Testis (tissue), 3 donors: ENCODE measurements around the gene TMEM269. TPM values are rescaled to one million over a fixed set of nuclear protein-coding genes. Genes with fewer than 3 reads are reported as not detected.

Source experiments
- DNase-seq: peaks from one replicate; pipeline ENCODE4 v3.0.0-alpha.2; 2019
- H3K27ac ChIP-seq, 2 donors: fragments of 200-600 bp; sonication (generic); one replicate each; pipeline ENCODE4 v1.5.1; 2019
- H3K27me3 ChIP-seq: fragments of 200-600 bp; sonication (generic); one replicate; pipeline ENCODE4 v1.5.1; 2019
- H3K36me3 ChIP-seq: fragments of 200-600 bp; sonication (generic); one replicate; pipeline ENCODE4 v1.5.1; 2017; ENCODE audit warnings: low read depth; ENCODE audit errors: missing control alignments
- H3K4me1 ChIP-seq: fragments of 200-600 bp; sonication (generic); one replicate; pipeline ENCODE4 v1.5.1; 2019
- H3K4me3 ChIP-seq, 2 donors: fragments of 200-600 bp; sonication (generic); one replicate each; pipeline ENCODE4 v1.5.1; 2017 to 2019
- H3K9me3 ChIP-seq: fragments of 200-600 bp; sonication (generic); one replicate; pipeline ENCODE4 v1.5.1; 2017
- CTCF ChIP-seq, 3 experiments: fragments of 450-650 bp in 2 of 3; fragments of 200-600 bp in 1 of 3; sonication (generic) in 1 of 3; IDR thresholded peaks; one replicate each; pipeline ENCODE4 v1.5.1; 2016 to 2019; ENCODE audit warnings: antibody characterized with exemption in 3 of 3, mild to moderate bottlenecking in 2 of 3, moderate library complexity in 1 of 3
- POLR2A ChIP-seq: fragments of 450-650 bp; IDR thresholded peaks from one replicate; pipeline ENCODE4 v1.6.1; 2017; ENCODE audit warnings: antibody characterized with exemption, mild to moderate bottlenecking, moderate library complexity
- WGBS, 2 donors: methylation state at CpG; one replicate each; pipeline ENCODE4 v1.1.5; 2018; 5-methylcytosine and 5-hydroxymethylcytosine counted together
- intact Hi-C: fragments of 100-400 bp; cut with DNase I; formaldehyde crosslinking; loops from one replicate; pipeline ENCODE4 v1.15.1; 2023; ENCODE audit warnings: low total_unique reads
- polyA plus RNA-seq: library from polyadenylated mRNA; stranded (reverse); fragments of 350-450 nt; fragmentation: Illumina TruSeq; extraction: RNeasy Lipid Tissue Mini Kit (QIAGEN cat#74804); gene quantifications from one replicate; pipeline ENCODE4 v1.2.3, GENCODE V29; 2014; ENCODE audit warnings: low read depth, low replicate concordance; ENCODE audit not compliant: insufficient read depth
- total RNA-seq, 2 donors: library from RNA; depleted of rRNA; stranded (reverse); fragments of >200 nt; gene quantifications; one replicate each; pipeline ENCODE4 v1.2.3, GENCODE V29; 2016

The TMEM269 gene
- total and polyA plus RNA-seq, 3 donors from 2014 or later: 0.68 to 3.5 (median 1.6) TPM

GRCh38 chr1:42847721-42848460 is 63.1 kb downstream of the TMEM269 start:
- H3K9me3 ChIP-seq: no peaks in the 10 kb centered on the region
- H3K27ac ChIP-seq: no peak overlapping the region
- peaks cover 9% of the 10 kb centered on the region for H3K4me1 ChIP-seq
- 57 to 74% methylated on average over 6 of the region's 6 CpGs for WGBS, 2 donors
- no peaks in the 10 kb centered on the region for H3K36me3 ChIP-seq
- no peaks in the 10 kb centered on the region for H3K27me3 ChIP-seq
- H3K4me3 ChIP-seq: no peak overlapping the region
- TF ChIP-seq POLR2A (no peak), CTCF (IDR thresholded peaks at IDR 0.05) (no peak)
- DNase-seq: no peak
- intact Hi-C loops: no loop called here

- H3K9me3 ChIP-seq: no peaks in the 10 kb centered on the region
- no peak for DNase-seq
- TF ChIP-seq POLR2A (no peak), CTCF (IDR thresholded peaks at IDR 0.05) (no peak)
- 93 to 94% methylated on average over 2 of the region's 2 CpGs for WGBS, 2 donors
- H3K4me3 ChIP-seq: no peak overlapping the region
- H3K36me3 ChIP-seq: no peaks in the 10 kb centered on the region
- intact Hi-C loops: no loop called here
- no peak overlapping the region for H3K27ac ChIP-seq
- no peaks in the 10 kb centered on the region for H3K27me3 ChIP-seq
- H3K4me1 ChIP-seq: peaks cover 9% of the 10 kb centered on the region
These were observed 64.2 kb downstream of the TMEM269 start for GRCh38 chr1:42848823-42849537.

GRCh38 chr1:42849944-42850343 is 65.2 kb downstream of the TMEM269 start:
- Histone ChIP-seq H3K27ac (no peak overlapping the region), H3K4me3 (no peak overlapping the region), H3K4me1 (peaks cover 9% of the 10 kb centered on the region), H3K9me3 (no peaks in the 10 kb centered on the region), H3K27me3 (no peaks in the 10 kb centered on the region), H3K36me3 (no peaks in the 10 kb centered on the region)
- 88 to 97% methylated on average over 5 of the region's 5 CpGs for WGBS, 2 donors
- intact Hi-C loops: no loop called here
- DNase-seq: no peak
- TF ChIP-seq CTCF (IDR thresholded peaks at IDR 0.05): no peak
- no peak for TF ChIP-seq POLR2A

Other genes with a start within 250 kb of the TMEM269 start
- 10 to 100 TPM; 38.7 to 40.0 TPM for gene PPIH, start 126.6 kb upstream of the TMEM269 start, total RNA-seq
- gene PPIH, start 126.6 kb upstream of the TMEM269 start, polyA plus RNA-seq: 39.6 TPM
- gene YBX1, start 102.6 kb upstream of the TMEM269 start, total RNA-seq: 100 to 1,000 TPM; 798 to 982 TPM
- 2,470 TPM for gene YBX1, start 102.6 kb upstream of the TMEM269 start, polyA plus RNA-seq
- gene CLDN19, start 44.8 kb upstream of the TMEM269 start, total RNA-seq: under 1 TPM; 0.19 to 0.24 TPM
- gene CLDN19, start 44.8 kb upstream of the TMEM269 start, polyA plus RNA-seq: 0.12 TPM
- gene P3H1, start 18.0 kb upstream of the TMEM269 start, total RNA-seq: 10 to 100 TPM; 66.1 to 73.8 TPM
- gene P3H1, start 18.0 kb upstream of the TMEM269 start, polyA plus RNA-seq: 60.8 TPM
- 10 to 100 TPM in 1 of 2 donors, 1 to 10 TPM in 1; 9.4 to 10.2 TPM for gene C1orf50, start 17.7 kb upstream of the TMEM269 start, total RNA-seq
- gene C1orf50, start 17.7 kb upstream of the TMEM269 start, polyA plus RNA-seq: 21.8 TPM
- 10 to 100 TPM; 10.6 to 14.0 TPM for gene ERMAP, start 32.1 kb downstream of the TMEM269 start, total RNA-seq
- 11.7 TPM for gene ERMAP, start 32.1 kb downstream of the TMEM269 start, polyA plus RNA-seq
- 10 to 100 TPM; 36.2 to 47.9 TPM for gene SVBP, start 32.4 kb downstream of the TMEM269 start, total RNA-seq
- gene SVBP, start 32.4 kb downstream of the TMEM269 start, polyA plus RNA-seq: 86.0 TPM
- 10 to 100 TPM; 16.7 to 17.3 TPM for gene ZNF691, start 61.6 kb downstream of the TMEM269 start, total RNA-seq
- gene ZNF691, start 61.6 kb downstream of the TMEM269 start, polyA plus RNA-seq: 12.9 TPM
- 10 to 100 TPM; 36.9 to 38.3 TPM for gene SLC2A1, start 173.9 kb downstream of the TMEM269 start, total RNA-seq
- gene SLC2A1, start 173.9 kb downstream of the TMEM269 start, polyA plus RNA-seq: 19.4 TPM